ENCODE data around the gene SUCLG1. TPM values are rescaled to one million over a fixed set of nuclear protein-coding genes. Genes with fewer than 3 reads are reported as not detected.

Gene SUCLG1
- total and polyA plus RNA-seq, 2 of the 8 experiments (the other 6 are each of a cell fraction or from before 2014, with no cell fraction given): 19.9 to 40.0 TPM

DNA sequence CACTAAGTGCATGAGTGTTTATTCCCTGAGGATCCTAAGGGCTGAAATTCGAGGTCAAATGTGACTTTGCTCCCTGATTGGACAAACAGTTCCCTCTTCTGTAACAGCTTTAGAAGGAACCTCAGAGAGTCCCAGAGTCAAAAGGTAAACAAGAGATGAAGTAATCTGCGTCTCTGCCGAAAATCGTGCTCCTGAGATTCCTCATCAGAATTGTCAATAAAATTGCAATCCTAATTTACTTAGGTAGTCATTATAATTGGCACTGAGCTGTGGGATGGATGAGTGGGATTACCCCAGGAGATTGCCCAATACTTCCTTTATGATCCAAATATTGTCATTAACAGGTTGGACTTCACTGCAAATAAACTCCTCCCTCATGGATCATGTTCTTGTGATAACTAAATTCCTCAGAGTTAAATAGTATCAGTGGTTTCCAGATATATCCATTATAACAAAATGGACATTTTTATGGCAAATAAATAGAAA lies 907 bp upstream of the SUCLG1 start:
- no peaks in the 10 kb centered on the region for H3K27me3 ChIP-seq (replicated peaks in 1 of 4; ENCODE audit: control insufficient read depth in 3 of 4, extremely low read depth in 1 of 4, insufficient read depth in 3 of 4, low read length in 3 of 4)
- H3K79me2 ChIP-seq (ENCODE audit: control insufficient read depth in 1 of 2, insufficient read depth in 2 of 2, low read length in 2 of 2): peaks cover 0 to 12% of the 10 kb centered on the region in 2 experiments; a peak in 2 of 4 replicates
- peak; percentile 67; the same call in 1 of the 2 replicates for TF ChIP-seq CEBPB (IDR thresholded peaks at IDR 0.05; ENCODE audit: low read depth, low read length)
- TF ChIP-seq POU5F1 (IDR thresholded peaks at IDR 0.05; ENCODE audit: low read depth, low read length): no peak
- FAIRE-seq (no peak), DNase-seq (ENCODE audit: low read depth in 1 of 2, low spot score in 2 of 2) (no peak)
- no peak overlapping the region for H2BK5ac ChIP-seq (ENCODE audit: low read depth, low read length)
- H3K56ac ChIP-seq (replicated peaks; ENCODE audit: insufficient read length, low read depth, low read length): no peak overlapping the region
- H4K20me1 ChIP-seq (replicated peaks in 1 of 2; ENCODE audit: control insufficient read depth in 1 of 2, insufficient read depth in 2 of 2, low read length in 2 of 2): no peaks in the 10 kb centered on the region
- no peak overlapping the region for H2BK20ac ChIP-seq (ENCODE audit: low read length)
- no peak overlapping the region for H3K18ac ChIP-seq (ENCODE audit: extremely low read depth, low read length)
- H2BK12ac ChIP-seq (ENCODE audit: low read depth, low read length): no peak overlapping the region
- no peak overlapping the region for H4K91ac ChIP-seq (replicated peaks; ENCODE audit: insufficient read length, low read length)
- no peak overlapping the region for H2AK5ac ChIP-seq (ENCODE audit: low read depth, low read length)
- no peak overlapping the region for H2BK120ac ChIP-seq (replicated peaks; ENCODE audit: low read depth, low read length)
- peak overlapping the region; percentile 71 to 98 (median 86) for H3K4me3 ChIP-seq (ENCODE audit: extremely low read depth in 1 of 4, insufficient read depth in 2 of 4, low read depth in 3 of 4, low read length in 4 of 4)
- no peak overlapping the region for H3K27ac ChIP-seq (ENCODE audit: low read depth, low read length)
- ChIA-PET CTCF (ENCODE audit: partially characterized antibody) (no interaction called here), POLR2A (ENCODE audit: partially characterized antibody) (interaction anchor here (0.9 kb wide), 1 partner anchor 22 kb away, joined by 3 read pairs; no protein-coding TSS in a partner anchor)
- no peak overlapping the region for H3K14ac ChIP-seq (ENCODE audit: insufficient read length)
- H3K4me1 ChIP-seq (replicated peaks in 1 of 4; ENCODE audit: control insufficient read depth in 3 of 4, insufficient read depth in 4 of 4, low read length in 3 of 4): peaks cover 0 to 2% (median 0%) of the 10 kb centered on the region in 4 experiments; a peak in 1 of 7 replicates
- H2BK15ac ChIP-seq (ENCODE audit: low read length): no peak overlapping the region
- no peak overlapping the region for H3K4ac ChIP-seq (replicated peaks; ENCODE audit: insufficient read length, low read depth, low read length)
- no peak overlapping the region for H4K8ac ChIP-seq (ENCODE audit: extremely low read depth, insufficient read depth, low read length)
- no peaks in the 10 kb centered on the region for H3K36me3 ChIP-seq (ENCODE audit: control insufficient read depth in 2 of 4, insufficient read depth in 4 of 4, low read length in 3 of 4)
- no peak overlapping the region for H4K5ac ChIP-seq (ENCODE audit: insufficient read length, low read depth, low read length)
- H3K23ac ChIP-seq (ENCODE audit: insufficient read length): no peak overlapping the region
- peak overlapping the region; percentile 89 to 94 for H3K4me2 ChIP-seq (ENCODE audit: insufficient read depth in 1 of 2, low read depth in 2 of 2, low read length in 2 of 2)
- peaks cover 11% of the 10 kb centered on the region for H3K23me2 ChIP-seq (ENCODE audit: low read depth, low read length)
- no peaks in the 10 kb centered on the region for H3K9me3 ChIP-seq (ENCODE audit: insufficient read depth in 2 of 2, low read depth in 1 of 2, low read length in 1 of 2)
- WGBS, 2 experiments (ENCODE audit: extremely low coverage in 1 of 2, insufficient coverage in 1 of 2, insufficient read length in 1 of 2, insufficient replicate concordance in 2 of 2, low coverage in 1 of 2, low lambda C conversion rate in 2 of 2, missing lambda C conversion rate in 1 of 2): 33% methylated on average over 4 of the region's 4 CpGs; no CpG with 5 or more reads in 1 of the 2 experiments
- H2AFZ ChIP-seq (ENCODE audit: low read length): peak overlapping the region; percentile 93
- H3K79me1 ChIP-seq (ENCODE audit: low read depth, low read length): no peaks in the 10 kb centered on the region; the same call in none of the 2 replicates
- peak overlapping the region in 2 of 4 experiments; percentile 62 to 82; a peak in 2 of 7 replicates for H3K9ac ChIP-seq (replicated peaks in 1 of 4; ENCODE audit: extremely low read depth in 1 of 4, low read depth in 3 of 4, low read length in 3 of 4)

All from H1 (cell line).